Caco-2 (cell line): Measurements from ENCODE around the gene HLA-DMA. TPM values are rescaled to one million over a fixed set of nuclear protein-coding genes. Genes with fewer than 3 reads are reported as not detected.
A peak's percentile ranks its signal among the peaks of the same experiment; 100 is the strongest.

ENCODE experiments used
- BruUV-seq: library from RNA; stranded (reverse); fragments of 400-500 nt; replicated peaks from 2 replicates; lab custom pipeline; 2021; lab: Mats Ljungman, UMichigan
- CTCF ChIA-PET: fragments of 300-600 bp; sonication (Branson Sonifier 250); formaldehyde crosslinking; loops from one replicate; lab custom pipeline; 2022; ENCODE audit warnings: antibody characterized with exemption; lab: Charles Lee
- POLR2A ChIA-PET: fragments of 300-600 bp; sonication (Branson Sonifier 250); formaldehyde crosslinking; loops from one replicate; lab custom pipeline; 2022; ENCODE audit warnings: antibody characterized with exemption; lab: Charles Lee
- DNase-seq, 2 experiments: peaks; one replicate each; pipeline versions ENCODE4 v3.0.0 to v3.0.0-alpha.2; 2020 to 2022
- H3K27me3 ChIP-seq: replicated peaks from 2 replicates; pipeline ENCODE4 v1.6.0; 2011; ENCODE audit warnings: low read length; ENCODE audit not compliant: control insufficient read depth, insufficient read depth
- H3K36me3 ChIP-seq: 2 replicates; pipeline ENCODE4 v1.5.1; 2011; ENCODE audit warnings: low read length; ENCODE audit not compliant: control insufficient read depth, insufficient read depth
- H3K4me1 ChIP-seq: fragments of 250-450 bp; sonication (Bioruptor Pico); 2 replicates; pipeline ENCODE4 v1.5.1; 2020; ENCODE audit warnings: mild to moderate bottlenecking
- H3K4me3 ChIP-seq: 2 replicates; pipeline ENCODE4 v1.5.1; 2011; ENCODE audit warnings: low read depth, mild to moderate bottlenecking, control low read depth, low read length
- H3K9me3 ChIP-seq: fragments of 250-450 bp; sonication (Bioruptor Pico); 2 replicates; pipeline ENCODE4 v1.5.1; 2020; ENCODE audit warnings: mild to moderate bottlenecking, moderate library complexity
- H3K27ac Mint-ChIP-seq: one replicate; pipeline ENCODE4 v1.8.0; 2022; ENCODE audit warnings: mixed read lengths; ENCODE audit not compliant: unreplicated experiment
- H3K27me3 Mint-ChIP-seq: one replicate; pipeline ENCODE4 v1.8.0; 2022; ENCODE audit warnings: mixed read lengths; ENCODE audit not compliant: insufficient read depth, unreplicated experiment
- H3K36me3 Mint-ChIP-seq: one replicate; pipeline ENCODE4 v1.8.0; 2022; ENCODE audit warnings: mild to moderate bottlenecking, mixed read lengths; ENCODE audit not compliant: insufficient read depth, unreplicated experiment
- H3K4me1 Mint-ChIP-seq: one replicate; pipeline ENCODE4 v1.8.0; 2022; ENCODE audit warnings: low read depth, mixed read lengths; ENCODE audit not compliant: unreplicated experiment
- H3K4me3 Mint-ChIP-seq: one replicate; pipeline ENCODE4 v1.8.0; 2022; ENCODE audit warnings: mild to moderate bottlenecking, moderate library complexity, mixed read lengths; ENCODE audit not compliant: unreplicated experiment
- H3K9me3 Mint-ChIP-seq: one replicate; pipeline ENCODE4 v1.8.0; 2022; ENCODE audit warnings: mixed read lengths; ENCODE audit not compliant: unreplicated experiment
- intact Hi-C: fragments of 100-400 bp; cut with micrococcal nuclease; formaldehyde crosslinking; loops from one replicate; pipeline ENCODE4 v1.10.0; 2022; ENCODE audit not compliant: unreplicated experiment
- total RNA-seq: library from RNA; stranded (reverse); gene quantifications from 2 replicates; pipeline ENCODE4 v1.2.3, GENCODE V29; 2022
- TF ChIP-seq, protein P1 (sequence below), 2 experiments: fragments of 200-600 bp in 1 of 2; IDR thresholded peaks; 1 replicate in 1 of 2; 2 replicates in 1 of 2; pipeline versions ENCODE4 v1.5.1 to v1.8.0; 2011 to 2022; ENCODE audit warnings: antibody characterized with exemption in 1 of 2, control low read depth in 1 of 2, inconsistent platforms in 1 of 2, low read depth in 1 of 2, low read length in 1 of 2, mild to moderate bottlenecking in 1 of 2, moderate library complexity in 1 of 2; ENCODE audit not compliant: insufficient read depth in 1 of 2, severe bottlenecking in 1 of 2, unreplicated experiment in 1 of 2

Gene HLA-DMA
- total RNA-seq, 1 experiment from 2014 or later: 2.1 TPM

DNA sequence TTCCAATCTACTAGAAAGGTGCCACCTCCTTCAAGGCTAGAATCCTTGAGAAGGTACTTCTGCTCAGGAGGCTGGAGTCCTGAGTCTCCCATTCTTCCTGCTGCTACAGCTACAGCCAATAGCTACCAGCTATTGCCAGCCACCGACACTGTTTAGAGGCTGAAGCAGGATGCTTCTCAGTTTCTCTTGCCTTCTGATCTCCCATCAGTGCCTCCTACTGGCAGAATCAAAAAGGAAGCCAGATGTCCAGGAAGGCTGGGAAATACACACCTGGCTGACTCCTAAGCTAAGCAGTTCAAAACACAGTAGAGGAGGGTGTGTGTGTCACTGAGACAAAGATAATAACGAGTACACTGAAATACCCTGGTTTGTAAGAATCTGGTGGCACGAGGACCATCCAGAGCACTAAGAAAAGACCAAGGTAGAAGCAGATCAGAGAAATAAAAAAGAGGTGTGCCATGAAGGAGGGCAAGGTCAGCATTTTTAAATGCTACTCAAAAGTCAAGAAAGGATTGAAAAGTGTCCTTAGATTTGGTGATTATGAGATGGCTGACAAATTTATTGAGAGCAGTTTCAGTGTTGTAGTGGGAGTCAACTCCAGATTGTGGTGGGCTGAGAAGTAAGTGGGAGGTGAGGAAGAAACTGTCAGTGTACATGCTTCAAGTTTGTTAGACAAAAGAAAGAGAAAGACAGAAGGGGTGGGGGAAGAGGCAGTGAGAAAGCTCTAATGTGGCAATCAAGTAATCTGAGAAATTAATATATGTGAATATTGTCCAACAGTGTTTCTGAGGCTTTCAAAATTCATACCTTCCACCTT lies 2.3 kb upstream of the HLA-DMA start:
- Histone ChIP-seq H3K4me3 (no peak overlapping the region), H3K9me3 (no peaks in the 10 kb centered on the region; the same call in 1 of the 2 replicates), H3K4me1 (no peaks in the 10 kb centered on the region), H3K36me3 (no peaks in the 10 kb centered on the region), H3K27me3 (no peaks in the 10 kb centered on the region)
- Mint-ChIP-seq H3K27me3 (no peaks in the 10 kb centered on the region), H3K27ac (no peak overlapping the region), H3K4me1 (peaks cover 7% of the 10 kb centered on the region), H3K36me3 (peaks cover 9% of the 10 kb centered on the region), H3K4me3 (no peak overlapping the region), H3K9me3 (no peaks in the 10 kb centered on the region)
- ChIA-PET CTCF (interaction anchor here (0.6 to 1.6 kb wide), 7 partner anchors 9 to 61 kb away, joined by 3 to 8 read pairs (median 4); no protein-coding TSS in a partner anchor), POLR2A (interaction anchor here (2.7 kb wide), 1 partner anchor 17 kb away, joined by 22 read pairs; no protein-coding TSS in a partner anchor)
- TF ChIP-seq, protein P1, sequence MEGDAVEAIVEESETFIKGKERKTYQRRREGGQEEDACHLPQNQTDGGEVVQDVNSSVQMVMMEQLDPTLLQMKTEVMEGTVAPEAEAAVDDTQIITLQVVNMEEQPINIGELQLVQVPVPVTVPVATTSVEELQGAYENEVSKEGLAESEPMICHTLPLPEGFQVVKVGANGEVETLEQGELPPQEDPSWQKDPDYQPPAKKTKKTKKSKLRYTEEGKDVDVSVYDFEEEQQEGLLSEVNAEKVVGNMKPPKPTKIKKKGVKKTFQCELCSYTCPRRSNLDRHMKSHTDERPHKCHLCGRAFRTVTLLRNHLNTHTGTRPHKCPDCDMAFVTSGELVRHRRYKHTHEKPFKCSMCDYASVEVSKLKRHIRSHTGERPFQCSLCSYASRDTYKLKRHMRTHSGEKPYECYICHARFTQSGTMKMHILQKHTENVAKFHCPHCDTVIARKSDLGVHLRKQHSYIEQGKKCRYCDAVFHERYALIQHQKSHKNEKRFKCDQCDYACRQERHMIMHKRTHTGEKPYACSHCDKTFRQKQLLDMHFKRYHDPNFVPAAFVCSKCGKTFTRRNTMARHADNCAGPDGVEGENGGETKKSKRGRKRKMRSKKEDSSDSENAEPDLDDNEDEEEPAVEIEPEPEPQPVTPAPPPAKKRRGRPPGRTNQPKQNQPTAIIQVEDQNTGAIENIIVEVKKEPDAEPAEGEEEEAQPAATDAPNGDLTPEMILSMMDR (IDR thresholded peaks at IDR 0.05; ENCODE audit: insufficient read depth in 1 of 2, low read depth in 1 of 2, low read length in 1 of 2, severe bottlenecking in 1 of 2, unreplicated experiment in 1 of 2): peak in 1 of 2 experiments; percentile 22
- BruUV-seq: no TSS peak
- DNase-seq: no peak
- intact Hi-C loops: no loop called here

DNA sequence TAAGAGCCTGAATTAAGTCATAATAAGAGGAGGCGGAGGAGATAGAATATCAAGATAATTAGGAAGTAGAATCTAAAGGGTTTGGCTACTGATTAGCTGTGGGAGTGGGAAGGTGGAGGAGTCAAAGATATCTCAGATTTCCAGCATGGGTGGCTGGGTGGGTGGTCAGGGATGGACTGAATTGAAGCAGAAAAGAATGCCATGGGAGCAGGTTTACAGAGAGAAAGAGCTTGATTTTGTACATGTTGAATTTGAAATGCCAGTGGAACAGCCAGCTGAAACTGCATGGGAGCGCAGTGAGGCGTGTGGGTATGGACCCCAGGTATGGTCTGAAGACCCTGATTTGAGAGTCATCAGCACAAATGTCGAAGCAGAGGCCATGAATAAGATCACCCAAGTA lies 1.4 kb upstream of the HLA-DMA start:
- Histone ChIP-seq H3K4me1 (no peaks in the 10 kb centered on the region), H3K36me3 (no peaks in the 10 kb centered on the region), H3K9me3 (no peaks in the 10 kb centered on the region; the same call in 1 of the 2 replicates), H3K4me3 (no peak overlapping the region), H3K27me3 (no peaks in the 10 kb centered on the region)
- H3K4me3 Mint-ChIP-seq: no peak overlapping the region
- no peak overlapping the region for H3K27ac Mint-ChIP-seq
- H3K36me3 Mint-ChIP-seq: peaks cover 9% of the 10 kb centered on the region
- no peaks in the 10 kb centered on the region for H3K9me3 Mint-ChIP-seq
- intact Hi-C loops: no loop called here
- BruUV-seq: no TSS peak
- ChIA-PET CTCF (interaction anchor here (0.6 to 1.6 kb wide), 6 partner anchors 18 to 60 kb away, joined by 3 to 8 read pairs (median 4); no protein-coding TSS in a partner anchor), POLR2A (interaction anchor here (2.7 kb wide), 1 partner anchor 18 kb away, joined by 22 read pairs; no protein-coding TSS in a partner anchor)
- peaks cover 3% of the 10 kb centered on the region for H3K27me3 Mint-ChIP-seq
- peaks cover 7% of the 10 kb centered on the region for H3K4me1 Mint-ChIP-seq
- TF ChIP-seq, protein P1 (IDR thresholded peaks at IDR 0.05; ENCODE audit: insufficient read depth in 1 of 2, low read depth in 1 of 2, low read length in 1 of 2, severe bottlenecking in 1 of 2, unreplicated experiment in 1 of 2): no peak
- no peak for DNase-seq

DNA sequence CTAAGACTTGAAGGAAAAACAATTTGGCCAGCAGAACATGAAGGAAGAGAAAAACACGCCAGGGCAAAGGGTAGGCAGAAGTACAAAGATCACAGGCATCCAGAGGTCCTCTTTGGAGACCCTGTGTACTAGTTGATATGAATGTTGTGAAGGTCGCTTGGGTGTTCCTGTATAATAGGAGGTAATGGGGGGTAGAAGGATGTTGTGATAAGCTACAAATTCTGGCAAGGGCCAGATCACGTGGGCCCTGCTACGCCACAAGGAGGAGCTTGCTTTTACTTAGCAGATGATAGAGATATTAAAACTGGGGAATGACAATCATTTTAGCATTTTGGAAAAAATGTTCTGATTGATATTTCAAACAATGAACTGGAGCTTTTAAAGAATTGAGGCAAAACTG lies 878 bp upstream of the HLA-DMA start:
- H3K4me3 Mint-ChIP-seq: no peak overlapping the region
- peaks cover 3% of the 10 kb centered on the region for H3K27me3 Mint-ChIP-seq
- H3K9me3 Mint-ChIP-seq: no peaks in the 10 kb centered on the region
- ChIA-PET POLR2A (interaction anchor here (1.0 to 2.7 kb wide), 3 partner anchors 16 to 59 kb away, joined by 3 to 22 read pairs (median 6); no protein-coding TSS in a partner anchor), CTCF (interaction anchor here (0.6 to 2.1 kb wide), 13 partner anchors 12 to 115 kb away, joined by 3 to 16 read pairs (median 5); partner anchors contain the start of gene TAP2)
- intact Hi-C loops: loop anchor here (1.0 to 2.0 kb wide), 2 partner anchors 14 to 31 kb away; no protein-coding TSS in a partner anchor
- TF ChIP-seq, protein P1 (IDR thresholded peaks at IDR 0.05; ENCODE audit: insufficient read depth in 1 of 2, low read depth in 1 of 2, low read length in 1 of 2, severe bottlenecking in 1 of 2, unreplicated experiment in 1 of 2): no peak
- no peak overlapping the region for H3K4me3 ChIP-seq
- peaks cover 7% of the 10 kb centered on the region for H3K4me1 Mint-ChIP-seq
- peaks cover 9% of the 10 kb centered on the region for H3K36me3 Mint-ChIP-seq
- no peaks in the 10 kb centered on the region for H3K9me3 ChIP-seq
- DNase-seq: no peak
- no peaks in the 10 kb centered on the region for H3K4me1 ChIP-seq
- no peaks in the 10 kb centered on the region for H3K36me3 ChIP-seq
- H3K27me3 ChIP-seq: no peaks in the 10 kb centered on the region
- BruUV-seq: no TSS peak
- H3K27ac Mint-ChIP-seq: no peak overlapping the region
